IMR-90 (cell line): ENCODE data around the gene SFSWAP. TPM values are rescaled to one million over a fixed set of nuclear protein-coding genes. Genes with fewer than 3 reads are reported as not detected.
A peak's percentile ranks its signal among the peaks of the same experiment; 100 is the strongest.

Experiments used
- ATAC-seq: fragments of 200-7000 bp; cut with Tn5 transposase; 2 replicates; pipeline ENCODE4 v1.9.1; 2020; ENCODE audit warnings: low read depth, mild to moderate bottlenecking, moderate library complexity
- BruUV-seq: library from RNA; stranded (reverse); fragments of 400-500 nt; replicated peaks from 2 replicates; lab custom pipeline; 2021; lab: Mats Ljungman, UMichigan
- CTCF ChIA-PET: fragments of 300-600 bp; formaldehyde crosslinking; extraction: SDS; loops from one replicate; lab custom pipeline; 2021; ENCODE audit warnings: antibody characterized with exemption; lab: Yijun Ruan, JAX
- POLR2A ChIA-PET: fragments of 300-600 bp; sonication (Branson Sonifier 250); formaldehyde crosslinking; loops from one replicate; lab custom pipeline; 2022; ENCODE audit warnings: antibody characterized with exemption; ENCODE audit not compliant: unreplicated experiment; lab: Charles Lee
- DNase-seq: peaks from one replicate; pipeline ENCODE4 v3.0.0; 2013
- H2AFZ ChIP-seq: replicated peaks from 2 replicates; pipeline ENCODE3; 2013; ENCODE audit warnings: low read length, mild to moderate bottlenecking; ENCODE audit not compliant: poor library complexity
- H2AK5ac ChIP-seq: 2 replicates; pipeline ENCODE4 v1.6.1; 2013; ENCODE audit warnings: low read depth, low read length, inconsistent platforms
- H2AK9ac ChIP-seq: replicated peaks from 2 replicates; pipeline ENCODE3; 2013; ENCODE audit warnings: mild to moderate bottlenecking, low read depth, low read length, moderate library complexity; ENCODE audit not compliant: poor library complexity
- H2BK120ac ChIP-seq: 2 replicates; pipeline ENCODE4 v1.6.1; 2013; ENCODE audit warnings: low read depth, low read length, inconsistent platforms
- H2BK15ac ChIP-seq: 3 replicates; pipeline ENCODE4 v1.6.1; 2013; ENCODE audit warnings: low read depth, low read length, inconsistent platforms
- H2BK20ac ChIP-seq: 2 replicates; pipeline ENCODE4 v1.6.1; 2013; ENCODE audit warnings: low read depth, mild to moderate bottlenecking, inconsistent platforms, low read length, moderate library complexity
- H2BK5ac ChIP-seq: 2 replicates; pipeline ENCODE4 v1.6.1; 2013; ENCODE audit warnings: mild to moderate bottlenecking, low read depth, low read length, inconsistent platforms; ENCODE audit not compliant: poor library complexity, severe bottlenecking
- H3K14ac ChIP-seq: replicated peaks from 2 replicates; pipeline ENCODE4 v1.6.1; 2013; ENCODE audit warnings: low read depth, low read length, inconsistent platforms
- H3K18ac ChIP-seq: 2 replicates; pipeline ENCODE4 v1.6.1; 2013; ENCODE audit warnings: low read depth, low read length, control low read depth
- H3K23ac ChIP-seq: 2 replicates; pipeline ENCODE4 v1.6.1; 2013; ENCODE audit warnings: low read depth, low read length, inconsistent platforms
- H3K27ac ChIP-seq: 2 replicates; pipeline ENCODE4 v1.5.1; 2013; ENCODE audit warnings: mild to moderate bottlenecking, control low read depth, low read length; ENCODE audit not compliant: insufficient read depth
- H3K27me3 ChIP-seq: 2 replicates; pipeline ENCODE4 v1.6.1; 2013; ENCODE audit warnings: low read length; ENCODE audit not compliant: control insufficient read depth, insufficient read depth
- H3K36me3 ChIP-seq: 2 replicates; pipeline ENCODE4 v1.6.1; 2013; ENCODE audit warnings: low read length, mixed read lengths; ENCODE audit not compliant: control insufficient read depth, insufficient read depth
- H3K4ac ChIP-seq: 2 replicates; pipeline ENCODE4 v1.6.1; 2013; ENCODE audit warnings: low read depth, low read length, inconsistent platforms
- H3K4me1 ChIP-seq: 2 replicates; pipeline ENCODE4 v1.6.1; 2013; ENCODE audit warnings: low read length, mixed read lengths; ENCODE audit not compliant: control insufficient read depth, insufficient read depth
- H3K4me2 ChIP-seq: 2 replicates; pipeline ENCODE4 v1.6.1; 2013; ENCODE audit warnings: low read depth, mild to moderate bottlenecking, control low read depth, low read length, moderate library complexity
- H3K4me3 ChIP-seq: 2 replicates; pipeline ENCODE4 v1.5.1; 2013; ENCODE audit warnings: low read depth, mild to moderate bottlenecking, control low read depth, low read length, moderate library complexity; ENCODE audit not compliant: insufficient read depth
- H3K56ac ChIP-seq: 2 replicates; pipeline ENCODE4 v1.6.1; 2013; ENCODE audit warnings: low read length, inconsistent platforms; ENCODE audit not compliant: insufficient read depth; ENCODE audit errors: extremely low read depth
- H3K79me1 ChIP-seq, 2 experiments: 2 replicates each; pipeline ENCODE4 v1.6.1; 2013; ENCODE audit warnings: low read length in 2 of 2, inconsistent platforms in 1 of 2, low read depth in 1 of 2
- H3K9ac ChIP-seq: 2 replicates; pipeline ENCODE4 v1.6.1; 2013; ENCODE audit warnings: low read depth, low read length, control low read depth
- H3K9me1 ChIP-seq: 2 replicates; pipeline ENCODE4 v1.6.1; 2013; ENCODE audit warnings: low read length, inconsistent platforms; ENCODE audit not compliant: insufficient read depth
- H3K9me3 ChIP-seq: 2 replicates; pipeline ENCODE4 v1.6.1; 2013; ENCODE audit warnings: low read length; ENCODE audit not compliant: control insufficient read depth, insufficient read depth
- H4K20me1 ChIP-seq: 2 replicates; pipeline ENCODE4 v1.6.1; 2013; ENCODE audit warnings: low read length, inconsistent platforms; ENCODE audit not compliant: insufficient read depth
- H4K5ac ChIP-seq: 2 replicates; pipeline ENCODE4 v1.6.1; 2013; ENCODE audit warnings: mild to moderate bottlenecking, low read depth, low read length, control low read depth
- H4K8ac ChIP-seq, 2 experiments: 2 replicates each; pipeline ENCODE4 v1.6.1; 2013; ENCODE audit warnings: low read depth in 2 of 2, low read length in 2 of 2, control low read depth in 1 of 2, inconsistent platforms in 1 of 2
- H4K91ac ChIP-seq: 2 replicates; pipeline ENCODE4 v1.6.1; 2013; ENCODE audit warnings: low read depth, low read length, inconsistent platforms; ENCODE audit not compliant: insufficient read depth
- BHLHE40 ChIP-seq: fragments of 150-350 bp; IDR thresholded peaks from 2 replicates; pipeline ENCODE4 v1.6.1; 2016; ENCODE audit warnings: mild to moderate bottlenecking, low read depth, low read length
- CEBPB ChIP-seq: IDR thresholded peaks from 2 replicates; pipeline ENCODE4 v1.6.1; 2012; ENCODE audit warnings: low read depth, low read length, improper control_type of control experiment
- CHD1 ChIP-seq: IDR thresholded peaks from 2 replicates; pipeline ENCODE4 v1.6.1; 2012; ENCODE audit warnings: low read depth, low read length, improper control_type of control experiment
- FOS ChIP-seq: fragments of 150-350 bp; IDR thresholded peaks from 2 replicates; pipeline ENCODE4 v1.6.1; 2016; ENCODE audit warnings: low read depth, low read length
- MAFK ChIP-seq: IDR thresholded peaks from 2 replicates; pipeline ENCODE4 v1.6.1; 2012; ENCODE audit warnings: low read depth, low read length, improper control_type of control experiment
- MAZ ChIP-seq: IDR thresholded peaks from 2 replicates; pipeline ENCODE4 v1.6.1; 2012; ENCODE audit warnings: low read depth, mild to moderate bottlenecking, low read length, improper control_type of control experiment, moderate library complexity, borderline replicate concordance
- MXI1 ChIP-seq: IDR thresholded peaks from 2 replicates; pipeline ENCODE4 v1.6.1; 2012; ENCODE audit warnings: low read depth, mild to moderate bottlenecking, low read length, moderate library complexity, borderline replicate concordance
- NFE2L2 ChIP-seq: fragments of 150-350 bp; IDR thresholded peaks from 2 replicates; pipeline ENCODE4 v1.6.1; 2016; ENCODE audit warnings: low read depth, mild to moderate bottlenecking, low read length
- POLR2A ChIP-seq: IDR thresholded peaks from 2 replicates; pipeline ENCODE4 v1.6.1; 2012; ENCODE audit warnings: mild to moderate bottlenecking, low read depth, low read length
- RAD21 ChIP-seq: IDR thresholded peaks from 2 replicates; pipeline ENCODE4 v1.6.1; 2012; ENCODE audit warnings: low read length, improper control_type of control experiment
- RCOR1 ChIP-seq: IDR thresholded peaks from 2 replicates; pipeline ENCODE4 v1.6.1; 2012; ENCODE audit warnings: mild to moderate bottlenecking, low read length, improper control_type of control experiment; ENCODE audit not compliant: insufficient replicate concordance
- RFX5 ChIP-seq: IDR thresholded peaks from 2 replicates; pipeline ENCODE4 v1.8.0; 2012; ENCODE audit warnings: low read depth, mild to moderate bottlenecking, low read length, moderate library complexity
- SMC3 ChIP-seq: fragments of 150-350 bp; IDR thresholded peaks from 2 replicates; pipeline ENCODE4 v1.6.1; 2016; ENCODE audit warnings: low read depth, mild to moderate bottlenecking, antibody characterized with exemption, low read length, moderate library complexity
- WGBS, 2 experiments: methylation state at CpG; one replicate each; pipeline versions ENCODE4 v1.1.5 to v1.1.7; 2013; ENCODE audit warnings: missing lambda C conversion rate in 2 of 2; ENCODE audit not compliant: insufficient read length in 1 of 2; ENCODE audit errors: extremely low coverage in 2 of 2; 5-methylcytosine and 5-hydroxymethylcytosine counted together
- dilution Hi-C: fragments of 300-500 bp; cut with HindIII; formaldehyde crosslinking; loops from one replicate; pipeline ENCODE4 v1.14.3; 2018; ENCODE audit warnings: low sequenced_read_pairs; ENCODE audit not compliant: unreplicated experiment
- in situ Hi-C: fragments of 300-500 bp; cut with MboI; formaldehyde crosslinking; loops from 3 replicates; pipeline ENCODE4 v1.14.3; 2019; ENCODE audit warnings: low sequenced_read_pairs, inconsistent platforms, mixed read lengths
- intact Hi-C: fragments of 100-400 bp; cut with micrococcal nuclease; formaldehyde crosslinking; loops from 2 replicates; pipeline ENCODE4 v1.10.0; 2022
- polyA plus RNA-seq, 3 experiments: library from polyadenylated mRNA; depleted of rRNA; stranded (reverse); fragments of >200 nt; gene quantifications; 2 replicates each; pipeline ENCODE4 v1.2.3, GENCODE V29; 2012; ENCODE audit warnings: low replicate concordance in 1 of 3
- total RNA-seq: library from RNA; depleted of rRNA; stranded (reverse); fragments of >200 nt; gene quantifications from 2 replicates; pipeline ENCODE4 v1.2.3, GENCODE V29; 2012
- TF ChIP-seq, protein P1 (sequence below): fragments of 150-350 bp; IDR thresholded peaks from 2 replicates; pipeline ENCODE4 v1.6.1; 2016; ENCODE audit warnings: low read depth, mild to moderate bottlenecking, low read length, moderate library complexity, borderline replicate concordance
- TF ChIP-seq, protein P2 (sequence below): fragments of 150-350 bp; IDR thresholded peaks from 2 replicates; pipeline ENCODE4 v1.6.1; 2017; ENCODE audit warnings: mild to moderate bottlenecking, antibody characterized with exemption, low read length, low read depth
- TF ChIP-seq, protein P3 (sequence below): conservative IDR thresholded peaks from 2 replicates; pipeline ENCODE4 v1.5.1; 2012; ENCODE audit warnings: mild to moderate bottlenecking, low read depth, low read length, improper control_type of control experiment

SFSWAP gene
- total and polyA plus RNA-seq, 2 of the 4 experiments (the other 2 are of a cell fraction), result 19.7 to 22.4 TPM

DNA sequence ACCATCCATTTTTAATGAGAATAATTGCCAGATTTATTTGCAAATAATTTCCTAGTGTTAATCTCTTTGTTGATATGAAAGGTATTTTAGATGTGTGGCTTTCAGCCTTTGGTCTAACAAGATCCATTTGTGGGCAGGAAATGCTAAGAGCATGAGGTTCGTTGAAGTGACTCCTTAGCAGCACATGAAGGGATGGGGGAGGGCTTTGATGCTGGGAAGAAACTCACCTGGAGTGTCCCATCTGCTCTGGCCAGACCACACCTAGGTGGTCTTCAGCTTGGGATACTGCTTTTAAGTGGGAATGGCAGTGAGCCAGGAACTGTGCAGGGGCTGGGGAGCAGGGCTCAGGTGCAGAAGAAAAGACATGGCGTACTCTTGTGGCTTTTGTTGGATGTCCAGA is 13.6 kb downstream of the SFSWAP start:
- H3K9ac ChIP-seq, result no peak overlapping the region
- no peak overlapping the region for H4K8ac ChIP-seq
- BruUV-seq, result no TSS peak
- H4K20me1 ChIP-seq, result peaks cover 7% of the 10 kb centered on the region; the same call in 1 of the 2 replicates
- H2AFZ ChIP-seq, result no peak overlapping the region
- H3K23ac ChIP-seq, result no peak overlapping the region
- H2AK5ac ChIP-seq, result no peak overlapping the region
- 29% methylated on average over 1 of the region's 2 CpGs; no CpG with 5 or more reads in 1 of the 2 experiments for WGBS, 2 experiments
- H2BK5ac ChIP-seq, result no peak overlapping the region
- no peak overlapping the region for H2BK15ac ChIP-seq
- peaks cover 47% of the 10 kb centered on the region for H3K36me3 ChIP-seq
- ATAC-seq, result no peak
- no peak overlapping the region for H3K56ac ChIP-seq
- ChIA-PET CTCF (no interaction called here), POLR2A (no interaction called here)
- H2BK120ac ChIP-seq, result no peak overlapping the region
- no peak overlapping the region for H2BK20ac ChIP-seq
- intact Hi-C loops (loop anchor here (2.0 kb wide), 1 partner anchor 32 kb away; no protein-coding TSS in a partner anchor), dilution Hi-C loops (no loop called here), in situ Hi-C loops (loop anchor here (25.0 kb wide), 1 partner anchor 912 kb away; no protein-coding TSS in a partner anchor)
- no peak overlapping the region for H4K91ac ChIP-seq
- peak; percentile 11 for DNase-seq
- H3K79me1 ChIP-seq, result peaks cover 18 to 30% of the 10 kb centered on the region in 2 experiments
- no peak overlapping the region for H3K18ac ChIP-seq
- no peak overlapping the region for H3K4me2 ChIP-seq
- no peak overlapping the region for H3K4me3 ChIP-seq
- H3K14ac ChIP-seq, result no peak overlapping the region
- peaks cover 2% of the 10 kb centered on the region; the same call in 1 of the 2 replicates for H3K9me1 ChIP-seq
- H3K27me3 ChIP-seq, result no peaks in the 10 kb centered on the region
- H3K4me1 ChIP-seq, result no peaks in the 10 kb centered on the region
- no peak overlapping the region for H3K4ac ChIP-seq
- H4K5ac ChIP-seq, result no peak overlapping the region
- H2AK9ac ChIP-seq, result no peak overlapping the region
- H3K9me3 ChIP-seq, result no peaks in the 10 kb centered on the region
- H3K27ac ChIP-seq, result no peak overlapping the region
- TF ChIP-seq RAD21 (no peak), RFX5 (no peak), NFE2L2 (no peak), SMC3 (no peak), POLR2A (no peak), CHD1 (no peak), CEBPB (no peak), MAFK (no peak), MXI1 (no peak), BHLHE40 (no peak), MAZ (no peak), FOS (no peak), RCOR1 (no peak)
- TF ChIP-seq, protein P1, sequence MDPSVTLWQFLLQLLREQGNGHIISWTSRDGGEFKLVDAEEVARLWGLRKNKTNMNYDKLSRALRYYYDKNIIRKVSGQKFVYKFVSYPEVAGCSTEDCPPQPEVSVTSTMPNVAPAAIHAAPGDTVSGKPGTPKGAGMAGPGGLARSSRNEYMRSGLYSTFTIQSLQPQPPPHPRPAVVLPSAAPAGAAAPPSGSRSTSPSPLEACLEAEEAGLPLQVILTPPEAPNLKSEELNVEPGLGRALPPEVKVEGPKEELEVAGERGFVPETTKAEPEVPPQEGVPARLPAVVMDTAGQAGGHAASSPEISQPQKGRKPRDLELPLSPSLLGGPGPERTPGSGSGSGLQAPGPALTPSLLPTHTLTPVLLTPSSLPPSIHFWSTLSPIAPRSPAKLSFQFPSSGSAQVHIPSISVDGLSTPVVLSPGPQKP, result no peak
- TF ChIP-seq, protein P2, sequence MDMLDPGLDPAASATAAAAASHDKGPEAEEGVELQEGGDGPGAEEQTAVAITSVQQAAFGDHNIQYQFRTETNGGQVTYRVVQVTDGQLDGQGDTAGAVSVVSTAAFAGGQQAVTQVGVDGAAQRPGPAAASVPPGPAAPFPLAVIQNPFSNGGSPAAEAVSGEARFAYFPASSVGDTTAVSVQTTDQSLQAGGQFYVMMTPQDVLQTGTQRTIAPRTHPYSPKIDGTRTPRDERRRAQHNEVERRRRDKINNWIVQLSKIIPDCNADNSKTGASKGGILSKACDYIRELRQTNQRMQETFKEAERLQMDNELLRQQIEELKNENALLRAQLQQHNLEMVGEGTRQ, result no peak
- TF ChIP-seq, protein P3, sequence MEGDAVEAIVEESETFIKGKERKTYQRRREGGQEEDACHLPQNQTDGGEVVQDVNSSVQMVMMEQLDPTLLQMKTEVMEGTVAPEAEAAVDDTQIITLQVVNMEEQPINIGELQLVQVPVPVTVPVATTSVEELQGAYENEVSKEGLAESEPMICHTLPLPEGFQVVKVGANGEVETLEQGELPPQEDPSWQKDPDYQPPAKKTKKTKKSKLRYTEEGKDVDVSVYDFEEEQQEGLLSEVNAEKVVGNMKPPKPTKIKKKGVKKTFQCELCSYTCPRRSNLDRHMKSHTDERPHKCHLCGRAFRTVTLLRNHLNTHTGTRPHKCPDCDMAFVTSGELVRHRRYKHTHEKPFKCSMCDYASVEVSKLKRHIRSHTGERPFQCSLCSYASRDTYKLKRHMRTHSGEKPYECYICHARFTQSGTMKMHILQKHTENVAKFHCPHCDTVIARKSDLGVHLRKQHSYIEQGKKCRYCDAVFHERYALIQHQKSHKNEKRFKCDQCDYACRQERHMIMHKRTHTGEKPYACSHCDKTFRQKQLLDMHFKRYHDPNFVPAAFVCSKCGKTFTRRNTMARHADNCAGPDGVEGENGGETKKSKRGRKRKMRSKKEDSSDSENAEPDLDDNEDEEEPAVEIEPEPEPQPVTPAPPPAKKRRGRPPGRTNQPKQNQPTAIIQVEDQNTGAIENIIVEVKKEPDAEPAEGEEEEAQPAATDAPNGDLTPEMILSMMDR, result no peak
